Umbilical cord (tissue), 2 donors: ENCODE results near the gene HMOX2. TPM values are rescaled to one million over a fixed set of nuclear protein-coding genes. Genes with fewer than 3 reads are reported as not detected.

Source experiments
- DNase-seq: peaks from one replicate; pipeline ENCODE4 v3.0.0-alpha.2; 2015; ENCODE audit warnings: low spot score
- total RNA-seq: library from RNA; depleted of rRNA; stranded (reverse); fragments of >200 nt; gene quantifications from one replicate; pipeline ENCODE4 v1.2.3, GENCODE V29; 2014; ENCODE audit warnings: low replicate concordance; ENCODE audit not compliant: insufficient read depth

The HMOX2 gene
- total RNA-seq, 1 donor from 2014 or later = 32.3 TPM

DNA sequence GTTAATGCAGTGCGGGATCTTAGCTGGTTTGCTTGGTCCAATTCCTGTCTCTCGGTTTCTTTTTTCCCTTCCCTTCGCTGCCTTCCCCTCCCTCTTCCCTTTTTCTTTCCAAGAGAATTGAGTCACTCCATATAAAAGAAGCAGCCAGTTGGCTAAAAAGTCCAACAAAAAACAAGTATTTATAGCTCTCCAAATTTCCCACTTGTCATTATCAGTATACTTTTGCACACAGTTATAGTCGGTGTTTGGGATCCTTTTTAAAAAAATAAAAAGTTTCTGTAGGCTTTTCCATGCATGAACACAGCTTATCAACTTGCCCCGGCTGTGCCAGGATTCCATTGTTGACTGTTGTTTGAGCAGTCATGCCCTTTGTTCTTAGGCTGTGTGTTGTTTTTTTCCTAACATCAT lies 24.9 kb downstream of the HMOX2 start:
- peak; percentile 33 for DNase-seq

DNA sequence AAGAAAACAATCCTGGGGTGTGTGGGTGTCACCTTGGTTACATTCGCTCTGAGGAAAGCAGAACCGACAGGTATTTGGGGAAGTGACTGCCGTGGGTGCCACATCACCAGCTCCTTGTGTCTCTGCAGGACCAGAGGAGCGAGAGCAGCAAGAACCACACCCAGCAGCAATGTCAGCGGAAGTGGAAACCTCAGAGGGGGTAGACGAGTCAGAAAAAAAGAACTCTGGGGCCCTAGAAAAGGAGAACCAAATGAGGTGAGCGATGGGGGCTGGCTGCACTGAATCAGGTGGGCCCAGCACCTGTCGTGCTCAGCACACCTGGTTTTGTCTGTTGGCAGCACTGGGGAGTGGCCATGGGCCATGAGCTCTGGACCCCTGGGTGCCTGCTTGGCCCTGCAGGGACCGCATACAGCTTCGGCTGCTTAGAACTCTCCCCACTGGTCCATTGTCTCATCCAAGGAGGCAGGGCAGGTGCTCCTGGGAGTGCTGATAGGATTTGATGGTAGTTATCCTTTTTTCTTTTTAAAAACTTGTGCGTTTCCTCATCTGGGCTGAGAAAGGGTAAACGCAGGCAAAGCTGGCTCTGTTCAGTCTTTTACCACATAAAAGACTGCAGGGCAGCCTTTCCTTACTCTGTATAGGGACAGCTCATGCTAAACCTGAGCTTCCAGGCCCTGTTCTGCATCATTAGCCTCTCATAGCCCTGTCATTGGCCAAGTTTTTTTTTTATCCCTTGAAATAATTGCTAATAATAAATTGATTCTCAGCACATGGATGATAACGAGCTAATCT lies 29.4 kb downstream of the HMOX2 start:
- no peak for DNase-seq

DNA sequence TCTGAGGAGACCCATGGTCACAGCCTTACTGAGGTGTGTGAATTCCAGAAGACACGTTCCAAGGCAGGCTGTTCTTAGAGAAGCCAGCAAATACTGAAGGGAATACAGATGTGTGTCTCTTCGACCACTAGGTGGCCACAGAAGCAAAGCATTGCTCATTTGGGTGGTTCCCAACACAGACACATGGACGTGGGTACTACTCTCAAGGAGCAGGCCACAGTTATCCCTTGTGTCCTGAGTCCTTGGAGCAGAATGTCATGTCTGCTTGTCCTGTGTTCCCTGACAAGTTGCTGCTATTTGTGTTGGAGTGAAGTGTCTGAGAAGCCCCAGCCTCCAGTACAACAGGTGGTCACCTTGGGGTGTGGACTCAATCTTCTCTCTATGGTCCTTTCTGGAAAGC lies 30.3 kb downstream of the HMOX2 start:
- DNase-seq = peak; percentile 86

DNA sequence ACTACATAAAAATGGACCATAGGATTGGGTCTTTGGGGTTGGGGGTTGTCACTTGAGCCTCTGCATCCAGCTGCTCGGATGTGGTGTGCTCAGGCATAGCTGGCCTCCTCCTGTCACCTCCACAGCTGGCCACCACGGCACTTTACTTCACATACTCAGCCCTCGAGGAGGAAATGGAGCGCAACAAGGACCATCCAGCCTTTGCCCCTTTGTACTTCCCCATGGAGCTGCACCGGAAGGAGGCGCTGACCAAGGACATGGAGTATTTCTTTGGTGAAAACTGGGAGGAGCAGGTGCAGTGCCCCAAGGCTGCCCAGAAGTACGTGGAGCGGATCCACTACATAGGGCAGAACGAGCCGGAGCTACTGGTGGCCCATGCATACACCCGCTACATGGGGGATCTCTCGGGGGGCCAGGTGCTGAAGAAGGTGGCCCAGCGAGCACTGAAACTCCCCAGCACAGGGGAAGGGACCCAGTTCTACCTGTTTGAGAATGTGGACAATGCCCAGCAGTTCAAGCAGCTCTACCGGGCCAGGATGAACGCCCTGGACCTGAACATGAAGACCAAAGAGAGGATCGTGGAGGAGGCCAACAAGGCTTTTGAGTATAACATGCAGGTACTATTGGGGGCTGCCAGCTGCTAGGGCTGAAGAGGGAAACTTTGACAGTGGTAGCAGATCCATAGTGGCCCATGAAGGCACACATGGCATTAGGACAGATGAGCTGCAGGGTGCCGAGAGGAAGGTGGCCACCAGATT lies 31.6 kb downstream of the HMOX2 start:
- no peak for DNase-seq

DNA sequence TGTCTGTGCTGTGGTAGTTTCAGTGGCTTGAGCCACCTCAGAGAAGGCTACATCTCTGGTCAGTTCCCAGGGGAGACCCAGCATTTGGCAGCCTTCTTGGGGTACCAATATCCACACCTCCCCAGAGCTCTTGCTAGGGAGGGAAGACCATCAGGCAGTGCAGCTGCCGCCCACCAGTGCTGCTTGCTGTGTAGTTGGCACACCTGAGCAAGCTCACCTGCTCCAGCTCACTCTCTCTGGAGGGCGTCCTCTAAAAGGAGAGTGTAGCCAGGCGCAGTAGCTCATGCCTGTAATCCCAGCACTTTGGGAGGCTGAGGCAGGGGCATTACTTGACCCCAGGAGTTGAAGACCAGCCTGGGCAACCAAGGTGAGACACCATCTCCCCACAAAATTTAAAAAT lies 32.6 kb downstream of the HMOX2 start:
- DNase-seq = no peak

DNA sequence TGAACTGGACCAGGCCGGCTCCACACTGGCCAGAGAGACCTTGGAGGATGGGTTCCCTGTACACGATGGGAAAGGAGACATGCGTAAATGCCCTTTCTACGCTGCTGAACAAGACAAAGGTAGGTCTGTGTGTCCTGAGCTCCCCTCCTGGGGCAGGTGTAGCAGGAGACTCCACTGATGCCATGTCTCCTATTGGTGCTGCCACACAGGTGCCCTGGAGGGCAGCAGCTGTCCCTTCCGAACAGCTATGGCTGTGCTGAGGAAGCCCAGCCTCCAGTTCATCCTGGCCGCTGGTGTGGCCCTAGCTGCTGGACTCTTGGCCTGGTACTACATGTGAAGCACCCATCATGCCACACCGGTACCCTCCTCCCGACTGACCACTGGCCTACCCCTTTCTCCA lies 33.2 kb downstream of the HMOX2 start:
- DNase-seq = no peak

DNA sequence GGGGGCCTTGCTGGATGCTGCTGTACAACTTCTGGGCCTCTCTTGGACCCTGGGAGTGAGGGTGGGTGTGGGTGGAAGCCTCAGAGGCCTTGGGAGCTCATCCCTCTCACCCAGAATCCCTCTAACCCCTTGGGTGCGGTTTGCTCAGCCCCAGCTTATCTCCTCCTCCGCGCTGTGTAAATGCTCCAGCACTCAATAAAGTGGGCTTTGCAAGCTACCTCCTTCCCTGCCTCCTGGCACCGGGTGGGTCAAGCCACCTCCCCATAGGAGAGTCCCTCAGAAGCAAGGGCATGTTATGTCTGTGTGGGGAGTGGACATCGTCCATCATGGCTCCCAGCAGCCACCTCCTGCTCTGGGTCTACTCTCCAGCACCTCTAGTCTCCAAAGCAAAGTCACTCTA lies 33.9 kb downstream of the HMOX2 start:
- no peak for DNase-seq

DNA sequence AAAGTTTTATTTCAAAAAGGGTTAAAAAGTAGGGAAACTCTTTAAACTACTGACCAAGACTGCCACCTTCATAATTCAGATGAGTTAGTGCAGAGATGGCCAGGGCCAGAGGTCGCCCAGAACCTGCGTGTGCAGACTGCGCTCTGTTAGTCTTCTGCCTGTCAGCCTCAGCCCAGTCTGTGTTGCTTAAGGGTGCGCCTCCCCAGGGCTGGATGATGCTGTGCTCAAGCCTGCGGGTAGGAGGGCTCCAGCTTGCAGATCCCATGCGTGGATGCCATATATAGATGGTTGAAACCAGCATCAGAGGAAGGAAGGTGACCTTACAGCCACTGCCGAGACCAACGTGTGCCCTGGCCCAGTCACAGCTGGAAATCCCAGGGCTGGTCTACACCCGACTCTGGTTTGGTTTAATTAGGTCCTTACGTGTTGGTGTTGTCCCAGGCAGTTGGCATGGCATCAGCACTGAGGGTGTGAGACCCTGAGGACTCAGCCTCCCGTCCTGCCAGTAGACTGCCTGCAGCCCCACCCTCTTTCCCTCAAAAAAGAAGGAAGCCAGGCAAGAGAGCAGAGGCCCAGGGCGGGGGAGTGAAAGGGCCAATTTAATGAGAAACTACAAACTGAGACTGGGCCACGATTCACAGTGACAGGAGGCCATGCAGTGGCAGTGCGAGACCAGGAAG lies 34.7 kb downstream of the HMOX2 start:
- peak; percentile 28 for DNase-seq

DNA sequence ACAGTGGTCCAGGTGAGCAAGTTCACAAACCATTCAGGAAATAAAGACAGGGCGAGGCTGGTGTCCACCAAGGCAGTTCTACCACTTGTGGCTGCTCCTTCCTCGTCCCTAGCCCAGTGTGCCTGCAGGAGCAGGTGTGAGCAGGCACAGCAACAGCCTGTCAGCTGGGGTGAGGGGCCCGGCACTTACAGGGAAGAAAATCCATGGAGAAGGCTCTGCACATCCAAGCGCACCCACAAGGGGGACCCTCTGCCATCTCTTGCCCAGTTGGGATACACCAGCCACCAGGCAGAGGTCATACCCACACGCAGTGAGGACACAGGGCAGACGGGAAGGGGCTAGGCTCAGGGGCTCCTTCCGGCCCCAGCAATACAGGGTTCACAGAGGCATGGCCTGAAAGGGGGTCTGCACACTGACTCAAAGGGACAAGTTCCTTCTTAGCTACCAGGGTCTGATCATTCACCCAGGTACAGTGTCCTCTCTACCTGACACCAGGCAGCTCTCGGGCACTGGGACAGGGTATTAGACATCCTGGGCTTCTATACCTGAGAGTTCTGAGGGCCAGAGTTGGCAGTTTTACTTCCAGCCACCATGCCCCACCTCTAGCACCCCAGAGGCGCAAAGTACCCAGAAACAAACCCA lies 35.4 kb downstream of the HMOX2 start:
- DNase-seq = peak; percentile 48

DNA sequence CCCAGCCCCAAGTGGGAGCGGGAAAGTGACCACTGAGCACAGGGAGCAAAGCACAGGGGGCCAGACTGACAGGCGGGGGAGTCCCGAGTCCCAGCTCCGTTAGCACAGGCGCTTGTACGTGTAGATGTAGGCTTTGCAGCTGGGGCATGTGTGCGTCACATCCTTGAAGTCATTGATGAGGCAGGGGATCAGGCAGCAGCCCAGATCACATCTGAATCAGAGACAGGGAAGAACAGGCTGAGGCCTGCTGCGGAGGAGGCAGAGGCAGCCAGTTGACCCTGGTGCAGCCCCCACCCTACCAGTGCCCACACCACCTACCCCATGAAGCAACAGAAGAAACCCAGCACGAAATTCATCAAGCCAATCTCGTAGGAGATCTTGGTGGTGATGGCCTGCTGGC lies 36.3 kb downstream of the HMOX2 start:
- DNase-seq = no peak

DNA sequence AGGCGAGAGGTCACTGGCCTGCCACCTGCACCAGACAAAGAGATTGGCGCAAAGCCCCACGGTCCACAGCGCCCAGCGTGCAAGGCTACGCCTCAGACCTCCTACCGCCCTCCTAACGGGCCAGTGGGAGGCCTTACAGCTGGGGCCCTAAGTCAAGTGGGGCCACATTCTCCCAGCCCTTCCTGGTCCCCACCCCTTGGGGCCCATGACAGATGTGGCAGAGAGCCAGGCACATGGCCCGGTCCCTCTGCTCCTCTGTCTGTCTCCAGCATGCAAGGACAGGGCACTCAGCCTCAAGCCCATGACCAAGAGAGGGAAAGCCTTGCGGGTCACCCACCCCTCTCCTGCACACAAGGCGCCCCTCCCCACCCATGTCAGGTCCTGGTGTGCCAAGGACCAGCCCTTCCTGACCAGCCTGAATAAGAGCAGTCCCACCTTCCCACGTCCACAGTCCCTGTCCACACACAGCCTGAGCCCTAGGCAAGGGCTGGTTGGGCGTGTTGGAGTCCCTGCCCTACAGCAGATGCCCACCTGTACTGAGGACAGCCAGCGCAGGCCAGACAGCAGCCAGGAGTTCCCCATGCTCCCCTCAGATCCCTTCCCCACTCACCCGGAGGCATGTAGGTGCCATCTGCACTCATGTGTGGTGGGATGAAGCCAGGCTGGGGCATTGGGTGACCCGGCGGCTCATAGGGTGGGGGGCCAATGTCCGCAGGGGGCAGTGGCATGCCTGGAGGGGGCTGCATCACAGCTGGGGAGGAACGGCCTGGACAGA lies 37.1 kb downstream of the HMOX2 start:
- no peak for DNase-seq

DNA sequence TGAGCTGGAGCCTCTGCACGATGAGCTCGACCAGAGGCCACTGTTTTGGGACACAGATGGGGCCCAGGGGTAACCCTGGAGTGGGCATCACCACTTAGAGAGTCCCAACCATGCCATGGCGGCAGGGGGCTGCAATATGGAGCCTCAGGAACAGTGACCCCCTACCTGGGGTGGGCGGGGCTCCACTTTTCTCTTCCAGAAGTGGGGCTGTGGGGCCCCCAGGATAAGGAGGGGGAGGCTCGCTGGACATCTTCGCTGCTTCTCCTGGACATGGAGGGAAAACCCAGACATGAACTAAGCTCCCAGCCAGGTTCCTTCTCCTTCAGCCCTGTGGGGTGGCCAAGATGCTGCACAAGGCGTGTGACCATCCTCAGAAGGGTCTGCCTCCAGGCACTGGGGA lies 37.7 kb downstream of the HMOX2 start:
- no peak for DNase-seq

DNA sequence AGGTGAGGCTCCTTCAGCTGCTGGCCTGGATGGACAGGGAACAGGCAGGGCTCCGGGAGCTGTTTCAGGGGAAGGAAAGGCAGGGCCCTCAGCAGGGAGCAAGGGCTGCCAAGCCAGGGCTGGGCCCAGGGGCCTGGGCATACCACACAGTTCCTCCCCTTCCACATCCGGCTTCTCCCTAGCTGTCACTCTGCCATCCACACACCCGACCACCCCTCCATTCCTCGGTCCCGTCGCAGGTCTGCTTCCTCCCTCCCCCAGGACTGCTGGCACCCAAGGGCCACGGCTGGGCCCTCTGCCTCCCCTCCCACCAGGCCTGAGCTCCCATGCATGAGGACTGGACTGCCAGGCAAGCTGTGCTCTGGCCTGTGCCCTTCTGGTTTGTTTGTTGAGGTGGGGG lies 38.4 kb downstream of the HMOX2 start:
- no peak for DNase-seq

DNA sequence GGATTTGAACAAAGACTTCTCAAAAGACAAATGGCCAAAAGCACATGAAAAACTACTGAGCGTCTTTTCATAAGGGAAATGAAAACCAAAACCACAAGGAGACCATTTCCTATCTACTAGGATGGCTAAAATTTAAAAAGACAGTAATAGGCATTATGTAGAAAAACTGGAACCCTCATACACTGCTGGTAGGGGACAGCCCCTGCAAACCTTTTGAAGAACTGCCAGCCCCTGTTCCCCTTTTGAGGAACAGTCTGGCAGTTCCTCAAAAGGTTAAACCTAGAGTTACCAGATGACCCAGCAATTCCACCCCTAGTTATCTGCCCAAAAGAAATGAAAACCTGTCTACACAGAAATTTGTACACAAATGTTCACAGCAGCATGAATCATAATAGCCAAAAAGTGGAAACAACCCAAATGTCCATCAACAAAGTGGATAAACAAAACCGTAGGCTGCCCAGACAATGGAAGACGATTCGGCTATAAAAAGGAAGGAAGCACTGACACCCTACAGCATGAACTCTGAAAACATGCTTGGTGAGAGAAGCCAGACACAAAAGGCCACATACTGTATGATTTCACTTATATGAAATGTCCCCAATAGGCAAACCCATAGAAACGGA lies 39.5 kb downstream of the HMOX2 start:
- peak; percentile 26 for DNase-seq

DNA sequence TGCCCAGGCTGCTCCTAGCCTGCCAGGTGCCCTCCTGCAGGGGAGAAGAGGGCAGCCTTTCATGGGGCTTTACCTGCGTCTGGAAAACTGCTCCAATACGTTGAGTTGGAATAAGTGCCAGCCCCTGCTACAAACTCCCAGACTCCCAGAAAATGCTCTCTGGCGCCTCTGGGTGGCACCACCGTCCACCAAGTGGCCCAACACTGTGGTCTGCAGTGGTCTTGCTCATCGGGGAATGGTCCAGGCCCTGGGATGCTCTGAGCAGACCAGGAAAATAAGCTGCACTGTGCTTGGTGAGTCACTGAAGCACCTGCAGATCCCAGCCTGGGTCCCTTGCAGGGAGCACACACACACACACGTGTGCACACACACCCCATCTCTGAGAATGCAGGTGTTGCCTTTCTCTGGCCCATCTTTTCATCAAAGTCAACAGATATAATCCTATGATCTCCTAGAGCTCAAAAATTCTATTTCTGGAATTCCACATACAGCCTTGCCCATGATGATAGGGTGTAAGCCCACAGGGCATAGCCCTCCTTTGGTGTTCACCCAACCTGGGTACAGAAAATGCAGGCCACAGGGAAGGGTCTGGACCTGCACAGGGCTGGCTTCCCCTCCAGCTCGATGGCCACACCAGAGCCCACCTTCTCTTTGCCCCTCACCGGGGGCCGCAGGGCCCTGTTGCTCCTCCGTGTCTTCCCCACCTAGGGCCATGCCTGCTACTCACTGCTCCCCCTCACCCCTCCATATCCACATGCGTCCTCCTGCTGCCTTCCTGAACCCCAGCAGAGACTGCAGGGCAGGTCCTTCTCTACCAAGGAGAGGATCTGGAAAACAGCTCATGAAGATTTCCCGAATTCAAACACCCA lies 41.8 kb downstream of the HMOX2 start:
- DNase-seq = peak; percentile 38

DNA sequence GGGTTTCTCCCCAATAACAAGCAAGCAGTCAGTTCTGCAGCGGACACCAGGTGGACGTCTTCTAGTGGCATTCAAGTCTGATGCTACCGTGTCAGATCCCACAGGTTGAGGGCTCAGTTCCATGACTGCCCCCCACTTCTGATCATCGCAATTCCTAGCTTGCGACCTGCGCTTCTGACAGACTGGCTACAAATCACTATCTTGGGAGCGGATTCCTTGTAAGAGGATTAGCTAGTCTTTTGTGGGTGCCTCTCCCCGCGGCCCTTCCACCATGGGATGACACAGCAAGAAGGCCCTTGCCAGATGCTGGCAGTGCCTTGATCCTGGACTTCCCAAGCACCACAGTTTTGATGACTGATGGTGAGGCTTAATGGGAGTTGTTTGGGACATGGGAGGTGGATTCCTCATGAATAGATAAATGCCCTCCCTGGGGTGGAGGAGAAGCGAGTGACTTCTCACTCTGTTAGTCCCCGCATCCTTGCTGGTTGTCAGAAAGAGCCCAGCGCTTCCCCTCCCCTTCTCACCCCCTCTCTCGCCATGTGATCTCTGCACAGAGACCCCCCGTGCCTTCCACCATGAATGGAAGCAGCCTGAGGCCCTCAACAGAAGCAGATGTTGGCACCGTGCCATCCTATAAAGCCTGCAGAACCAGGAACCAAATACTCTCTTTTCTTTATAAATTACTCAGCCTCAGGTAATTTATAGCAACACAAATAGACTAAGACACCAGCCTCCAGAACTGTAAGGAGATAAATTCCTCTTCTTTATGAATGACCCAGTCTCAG lies 43.3 kb downstream of the HMOX2 start:
- no peak for DNase-seq

DNA sequence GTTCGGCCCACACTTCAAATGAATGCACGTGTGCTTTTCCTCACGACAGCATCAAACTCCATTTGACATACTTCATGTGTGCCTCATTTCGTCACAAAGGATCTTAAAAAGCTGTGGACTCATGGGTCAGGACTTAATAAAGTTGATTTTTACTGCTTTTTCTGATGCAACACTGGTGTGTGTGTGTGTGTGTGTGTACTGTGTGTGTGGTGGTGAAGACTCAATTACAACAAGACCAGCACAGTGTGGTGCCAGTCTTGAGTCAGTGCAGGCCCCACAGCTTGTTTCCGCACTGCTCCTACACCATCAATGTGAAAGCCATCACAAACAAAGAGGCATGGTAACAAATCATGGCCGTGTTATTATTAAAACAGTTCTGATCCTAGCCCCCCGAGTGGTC lies 44.7 kb downstream of the HMOX2 start:
- no peak for DNase-seq

DNA sequence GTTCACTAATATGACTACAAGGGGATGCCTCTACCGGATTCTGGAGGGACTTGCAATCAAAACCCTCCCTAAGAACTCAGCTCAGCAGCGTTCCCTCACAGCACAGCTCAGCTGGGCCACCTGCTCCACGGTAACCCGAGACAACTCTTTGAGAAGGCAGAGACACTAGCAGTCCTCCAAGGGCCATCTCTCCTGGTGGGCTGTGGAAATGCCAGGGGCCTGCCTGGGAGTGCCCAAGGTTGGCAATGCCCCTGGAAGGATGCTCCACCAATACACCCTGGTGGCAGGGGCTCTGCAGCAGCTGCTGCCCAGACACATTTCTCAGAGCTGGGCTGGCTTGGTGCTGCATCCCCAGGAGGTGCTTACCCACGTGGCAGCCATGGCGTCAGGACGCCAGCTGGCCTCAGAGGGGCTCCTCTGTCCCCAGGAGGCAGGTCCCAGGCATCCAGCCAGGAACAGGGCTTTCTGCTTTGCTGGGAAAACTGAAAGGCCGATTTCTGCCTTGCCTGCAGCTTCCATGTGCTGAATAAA lies 45.9 kb downstream of the HMOX2 start:
- DNase-seq = peak; percentile 94

DNA sequence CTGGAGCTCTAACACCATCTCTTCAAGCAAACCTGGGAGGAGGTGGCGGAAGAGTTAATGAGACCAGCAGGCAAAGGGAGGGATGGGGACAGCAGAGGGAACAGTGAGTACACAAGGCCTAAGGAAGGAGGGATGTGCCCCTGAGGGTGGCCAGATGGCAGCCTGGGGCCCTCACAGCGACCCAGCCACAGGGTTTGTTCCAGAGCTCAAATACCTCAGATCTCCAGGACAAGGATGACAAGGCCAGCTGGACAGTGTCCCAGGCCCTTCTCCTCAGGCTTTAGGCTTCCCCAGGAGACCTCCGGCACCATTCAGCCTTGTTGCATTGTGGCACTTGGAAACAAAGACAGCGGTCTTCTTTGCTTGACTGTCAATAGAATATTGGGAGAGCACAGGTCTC lies 47.5 kb downstream of the HMOX2 start:
- DNase-seq = no peak
